H1 (cell line): ENCODE data around the gene GARIN6. TPM values are rescaled to one million over a fixed set of nuclear protein-coding genes. Genes with fewer than 3 reads are reported as not detected.
A peak's percentile ranks its signal among the peaks of the same experiment; 100 is the strongest.

Experiments used
- CTCF ChIA-PET: fragments of 300-600 bp; sonication (Branson Sonifier 250); formaldehyde crosslinking; loops from one replicate; lab custom pipeline; 2021; ENCODE audit not compliant: partially characterized antibody; lab: Charles Lee
- POLR2A ChIA-PET: fragments of 300-600 bp; sonication (Branson Sonifier 250); formaldehyde crosslinking; loops from one replicate; lab custom pipeline; 2021; ENCODE audit warnings: inconsistent platforms; ENCODE audit not compliant: partially characterized antibody; lab: Charles Lee
- DNase-seq, 2 experiments: peaks; one replicate each; pipeline versions ENCODE4 v3.0.0 to v3.0.0-alpha.2; 2010 to 2022; ENCODE audit warnings: low spot score in 2 of 2, low read depth in 1 of 2, mixed read lengths in 1 of 2
- FAIRE-seq: peaks from 2 replicates; lab custom pipeline; 2011; peaks lifted over from hg19 to GRCh38; lab: Jason Lieb, UNC
- H2AFZ ChIP-seq: 2 replicates; pipeline ENCODE4 v1.8.1; 2012; ENCODE audit warnings: low read length, inconsistent platforms
- H2AK5ac ChIP-seq: 2 replicates; pipeline ENCODE4 v1.6.1; 2013; ENCODE audit warnings: low read depth, low read length
- H2BK120ac ChIP-seq: replicated peaks from 2 replicates; pipeline ENCODE3; 2013; ENCODE audit warnings: low read depth, low read length, inconsistent platforms
- H2BK12ac ChIP-seq: 2 replicates; pipeline ENCODE4 v1.6.1; 2013; ENCODE audit warnings: low read depth, low read length
- H2BK15ac ChIP-seq: 2 replicates; pipeline ENCODE4 v1.6.1; 2013; ENCODE audit warnings: low read length
- H2BK20ac ChIP-seq: 2 replicates; pipeline ENCODE4 v1.6.1; 2013; ENCODE audit warnings: low read length
- H2BK5ac ChIP-seq: 2 replicates; pipeline ENCODE4 v1.6.1; 2013; ENCODE audit warnings: low read depth, low read length
- H3K14ac ChIP-seq: 2 replicates; pipeline ENCODE4 v1.6.1; 2013; ENCODE audit warnings: inconsistent platforms; ENCODE audit not compliant: insufficient read length
- H3K18ac ChIP-seq: 2 replicates; pipeline ENCODE4 v1.6.1; 2013; ENCODE audit warnings: low read length; ENCODE audit errors: extremely low read depth
- H3K23ac ChIP-seq: 2 replicates; pipeline ENCODE4 v1.6.1; 2013; ENCODE audit warnings: inconsistent platforms; ENCODE audit not compliant: insufficient read length
- H3K23me2 ChIP-seq: 2 replicates; pipeline ENCODE4 v1.6.1; 2013; ENCODE audit warnings: low read depth, low read length
- H3K27ac ChIP-seq: 2 replicates; pipeline ENCODE4 v1.6.1; 2011; ENCODE audit warnings: low read depth, low read length, inconsistent platforms
- H3K27me3 ChIP-seq, 4 experiments: replicated peaks in 1 of 4; 1 replicate in 1 of 4; 2 replicates in 3 of 4; pipeline versions ENCODE4 v1.6.1 to v1.8.1; 2011 to 2013; ENCODE audit warnings: low read length in 3 of 4, mild to moderate bottlenecking in 3 of 4, inconsistent platforms in 2 of 4, mixed read lengths in 2 of 4, moderate library complexity in 1 of 4; ENCODE audit not compliant: control insufficient read depth in 3 of 4, insufficient read depth in 3 of 4; ENCODE audit errors: extremely low read depth in 1 of 4
- H3K36me3 ChIP-seq, 4 experiments: 2 replicates each; pipeline versions ENCODE4 v1.6.1 to v1.8.1; 2011 to 2013; ENCODE audit warnings: mild to moderate bottlenecking in 4 of 4, low read length in 3 of 4, moderate library complexity in 2 of 4, control low read depth in 1 of 4, inconsistent platforms in 1 of 4; ENCODE audit not compliant: insufficient read depth in 4 of 4, control insufficient read depth in 2 of 4
- H3K4ac ChIP-seq: replicated peaks from 2 replicates; pipeline ENCODE3; 2013; ENCODE audit warnings: low read length, low read depth, mixed read lengths, inconsistent platforms; ENCODE audit not compliant: insufficient read length
- H3K4me1 ChIP-seq, 4 experiments: replicated peaks in 1 of 4; 1 replicate in 1 of 4; 2 replicates in 3 of 4; pipeline versions ENCODE4 v1.6.1 to v1.8.1; 2011 to 2013; ENCODE audit warnings: low read length in 3 of 4, inconsistent platforms in 2 of 4, mixed read lengths in 1 of 4; ENCODE audit not compliant: insufficient read depth in 4 of 4, control insufficient read depth in 3 of 4
- H3K4me2 ChIP-seq, 2 experiments: 2 replicates each; pipeline versions ENCODE4 v1.6.1 to v1.8.1; 2011 to 2013; ENCODE audit warnings: low read depth in 2 of 2, low read length in 2 of 2, control low read depth in 1 of 2, inconsistent platforms in 1 of 2, mild to moderate bottlenecking in 1 of 2; ENCODE audit not compliant: insufficient read depth in 1 of 2
- H3K4me3 ChIP-seq, 4 experiments: fragments of 200-600, 300-600 bp in 1 of 4; sonication (generic), shearing (Covaris generic), sonication (Bioruptor Twin) in 1 of 4; 2 replicates each; pipeline versions ENCODE4 v1.5.1 to v1.8.1; 2011 to 2016; ENCODE audit warnings: low read length in 4 of 4, low read depth in 3 of 4, control low read depth in 2 of 4, inconsistent platforms in 2 of 4, mild to moderate bottlenecking in 2 of 4, mixed read lengths in 1 of 4, moderate library complexity in 1 of 4; ENCODE audit not compliant: insufficient read depth in 2 of 4; ENCODE audit errors: extremely low read depth in 1 of 4
- H3K56ac ChIP-seq: replicated peaks from 2 replicates; pipeline ENCODE3; 2013; ENCODE audit warnings: low read depth, mild to moderate bottlenecking, mixed read lengths, low read length, inconsistent platforms; ENCODE audit not compliant: insufficient read length
- H3K79me1 ChIP-seq: 2 replicates; pipeline ENCODE4 v1.6.1; 2013; ENCODE audit warnings: low read depth, low read length, control low read depth
- H3K79me2 ChIP-seq, 2 experiments: 2 replicates each; pipeline versions ENCODE4 v1.6.1 to v1.8.1; 2012 to 2013; ENCODE audit warnings: low read length in 2 of 2, mild to moderate bottlenecking in 2 of 2, inconsistent platforms in 1 of 2; ENCODE audit not compliant: insufficient read depth in 2 of 2, control insufficient read depth in 1 of 2
- H3K9ac ChIP-seq, 4 experiments: replicated peaks in 1 of 4; 1 replicate in 1 of 4; 2 replicates in 3 of 4; pipeline versions ENCODE4 v1.6.1 to v1.8.1; 2011 to 2013; ENCODE audit warnings: low read depth in 3 of 4, low read length in 3 of 4, control low read depth in 2 of 4, mild to moderate bottlenecking in 2 of 4, moderate library complexity in 2 of 4, inconsistent platforms in 1 of 4; ENCODE audit errors: extremely low read depth in 1 of 4
- H3K9me3 ChIP-seq, 2 experiments: 2 replicates each; pipeline versions ENCODE4 v1.6.1 to v1.8.1; 2012 to 2013; ENCODE audit warnings: mild to moderate bottlenecking in 2 of 2, moderate library complexity in 2 of 2, control low read depth in 1 of 2, inconsistent platforms in 1 of 2, low read depth in 1 of 2, low read length in 1 of 2, mixed read lengths in 1 of 2; ENCODE audit not compliant: insufficient read depth in 2 of 2
- H4K20me1 ChIP-seq, 2 experiments: replicated peaks in 1 of 2; 2 replicates each; pipeline versions ENCODE3 to v1.8.1; 2011 to 2013; ENCODE audit warnings: inconsistent platforms in 2 of 2, low read length in 2 of 2, mild to moderate bottlenecking in 1 of 2; ENCODE audit not compliant: insufficient read depth in 2 of 2, control insufficient read depth in 1 of 2
- H4K5ac ChIP-seq: 2 replicates; pipeline ENCODE4 v1.6.1; 2013; ENCODE audit warnings: low read length, low read depth, mixed read lengths, inconsistent platforms; ENCODE audit not compliant: insufficient read length
- H4K8ac ChIP-seq: 2 replicates; pipeline ENCODE4 v1.8.0; 2013; ENCODE audit warnings: mild to moderate bottlenecking, moderate library complexity, low read length, inconsistent platforms; ENCODE audit not compliant: insufficient read depth; ENCODE audit errors: extremely low read depth
- H4K91ac ChIP-seq: replicated peaks from 2 replicates; pipeline ENCODE3; 2013; ENCODE audit warnings: low read length, mixed read lengths, inconsistent platforms; ENCODE audit not compliant: insufficient read length
- ATF3 ChIP-seq: IDR thresholded peaks from 2 replicates; pipeline ENCODE4 v1.6.1; 2011; ENCODE audit warnings: low read depth, mild to moderate bottlenecking, low read length; ENCODE audit not compliant: insufficient read depth
- FOSL1 ChIP-seq: IDR thresholded peaks from 2 replicates; pipeline ENCODE4 v1.6.1; 2011; ENCODE audit warnings: mild to moderate bottlenecking, low read depth, low read length, moderate library complexity; ENCODE audit not compliant: insufficient read depth
- HDAC2 ChIP-seq, 2 experiments: fragments of 300-600 bp in 1 of 2; sonication (generic) in 1 of 2; IDR thresholded peaks; 2 replicates each; pipeline ENCODE4 v1.6.1; 2011 to 2012; ENCODE audit warnings: low read depth in 2 of 2, low read length in 2 of 2, mild to moderate bottlenecking in 2 of 2, moderate library complexity in 2 of 2, borderline replicate concordance in 1 of 2, inconsistent platforms in 1 of 2
- KDM5A ChIP-seq: fragments of 200-600 bp; IDR thresholded peaks from 2 replicates; pipeline ENCODE4 v1.7.1; 2012; ENCODE audit warnings: mild to moderate bottlenecking, low read length, inconsistent platforms, mixed read lengths
- RAD21 ChIP-seq, 2 experiments: IDR thresholded peaks in 1 of 2; conservative IDR thresholded peaks in 1 of 2; 2 replicates each; pipeline ENCODE4 v1.6.1; 2011; ENCODE audit warnings: low read depth in 2 of 2, low read length in 2 of 2, improper control_type of control experiment in 1 of 2, inconsistent platforms in 1 of 2, mild to moderate bottlenecking in 1 of 2, moderate library complexity in 1 of 2
- RBBP5 ChIP-seq: IDR thresholded peaks from 2 replicates; pipeline ENCODE4 v1.7.1; 2012; ENCODE audit warnings: low read depth, mild to moderate bottlenecking, inconsistent platforms, low read length, moderate library complexity, borderline replicate concordance
- RNF2 ChIP-seq: fragments of 200-900, 300-1000 bp; sonication (generic); IDR thresholded peaks from 2 replicates; pipeline ENCODE4 v1.7.1; 2016; ENCODE audit warnings: borderline replicate concordance, low read depth, mild to moderate bottlenecking, antibody characterized with exemption, low read length; ENCODE audit not compliant: poor library complexity, severe bottlenecking; ENCODE audit errors: missing control alignments
- SAP30 ChIP-seq: fragments of 300-600 bp; sonication (generic); IDR thresholded peaks from 2 replicates; pipeline ENCODE4 v1.7.1; 2012; ENCODE audit warnings: low read length, moderate library complexity, mild to moderate bottlenecking, inconsistent platforms; ENCODE audit not compliant: insufficient read depth, insufficient replicate concordance
- SP2 ChIP-seq: IDR thresholded peaks from 2 replicates; pipeline ENCODE4 v1.6.1; 2012; ENCODE audit warnings: mild to moderate bottlenecking, low read length, inconsistent platforms
- TAF7 ChIP-seq: optimal IDR thresholded peaks from 2 replicates; pipeline ENCODE3; 2011; ENCODE audit warnings: low read depth, mild to moderate bottlenecking, inconsistent platforms, low read length, moderate library complexity, borderline replicate concordance
- WGBS, 2 experiments: shearing (Covaris generic) in 1 of 2; methylation state at CpG; one replicate each; pipeline versions ENCODE4 v1.1.6 to v1.1.7; 2013 to 2015; ENCODE audit warnings: low lambda C conversion rate in 2 of 2, mixed read lengths in 2 of 2, inconsistent platforms in 1 of 2, low coverage in 1 of 2, missing lambda C conversion rate in 1 of 2; ENCODE audit not compliant: insufficient replicate concordance in 2 of 2, insufficient coverage in 1 of 2, insufficient read length in 1 of 2; ENCODE audit errors: extremely low coverage in 1 of 2, missing lambda C conversion rate in 1 of 2; 5-methylcytosine and 5-hydroxymethylcytosine counted together
- polyA plus RNA-seq, 7 experiments: library from polyadenylated mRNA; depleted of rRNA in 3 of 7; stranded (reverse) in 5 of 7; unstranded in 2 of 7; fragments of >200 nt in 5 of 7; fragments of 200-250 nt in 2 of 7; gene quantifications; 1 replicate in 5 of 7; 2 replicates in 1 of 7; 4 replicates in 1 of 7; pipeline versions ENCODE4 v1.2.1 to v1.2.3, GENCODE V29; 2011 to 2013; ENCODE audit warnings: missing spikeins in 2 of 7, mixed read lengths in 2 of 7
- total RNA-seq: library from RNA; stranded (reverse); fragmentation: NEBNext Ultra II Directional; extraction: Animal tissue kit (Norgen Biotek cat#: 25700); gene quantifications from 2 replicates; pipeline ENCODE4 v1.2.1, GENCODE V29; 2021
- TF ChIP-seq, protein P1 (sequence below): IDR thresholded peaks from 2 replicates; pipeline ENCODE4 v1.6.1; 2012; ENCODE audit warnings: inconsistent platforms

GARIN6 gene
- total and polyA plus RNA-seq, 2 of the 8 experiments (the other 6 are each of a cell fraction or from before 2014, with no cell fraction given), result not detected

DNA sequence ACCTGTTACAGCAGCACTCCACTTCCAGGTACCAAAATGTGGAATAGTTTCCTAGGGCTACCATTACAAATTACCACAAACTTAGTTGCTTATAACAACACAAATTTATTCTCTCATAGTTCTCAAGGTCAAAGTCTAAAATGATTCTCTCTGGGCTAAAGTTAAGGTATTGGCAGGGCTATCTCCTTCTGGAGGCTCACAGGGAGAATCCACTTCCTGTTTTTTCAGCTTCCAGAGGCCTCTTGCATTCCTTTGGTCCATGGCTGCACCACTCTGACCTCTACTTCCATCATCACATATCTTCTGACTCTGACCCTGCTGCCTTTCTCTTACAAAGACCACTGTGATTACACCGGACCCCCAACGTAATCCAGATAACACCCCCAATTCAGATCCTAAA, 2.9 kb upstream of the GARIN6 start:
- no peak overlapping the region for H2AFZ ChIP-seq
- H3K79me1 ChIP-seq, result no peaks in the 10 kb centered on the region
- DNase-seq (no peak), FAIRE-seq (no peak)
- H3K4me1 ChIP-seq, result no peaks in the 10 kb centered on the region
- H3K27ac ChIP-seq, result no peak overlapping the region
- no peak overlapping the region for H2BK20ac ChIP-seq
- peak overlapping the region in 1 of 4 experiments; percentile 34; a peak in 1 of 7 replicates for H3K9ac ChIP-seq
- H3K9me3 ChIP-seq, result no peaks in the 10 kb centered on the region
- no peak overlapping the region for H2BK5ac ChIP-seq
- H3K4me3 ChIP-seq, result no peak overlapping the region
- H3K14ac ChIP-seq, result no peak overlapping the region
- no peak overlapping the region for H4K5ac ChIP-seq
- ChIA-PET CTCF (interaction anchor here (0.6 to 1.5 kb wide), 3 partner anchors 9 to 258 kb away, joined by 3 to 4 read pairs (median 3); no protein-coding TSS in a partner anchor), POLR2A (no interaction called here)
- H3K27me3 ChIP-seq, result no peaks in the 10 kb centered on the region
- no peaks in the 10 kb centered on the region for H3K23me2 ChIP-seq
- H3K18ac ChIP-seq, result no peak overlapping the region
- H3K79me2 ChIP-seq, result no peaks in the 10 kb centered on the region
- no peak overlapping the region for H3K4ac ChIP-seq
- no peak overlapping the region for H2BK12ac ChIP-seq
- H3K23ac ChIP-seq, result no peak overlapping the region
- H4K8ac ChIP-seq, result no peak overlapping the region
- no peak overlapping the region for H4K91ac ChIP-seq
- WGBS, 2 experiments, result 76% methylated on average over 2 of the region's 2 CpGs; no CpG with 5 or more reads in 1 of the 2 experiments
- no peak overlapping the region for H3K56ac ChIP-seq
- H3K4me2 ChIP-seq, result no peak overlapping the region
- no peaks in the 10 kb centered on the region for H4K20me1 ChIP-seq
- H2AK5ac ChIP-seq, result no peak overlapping the region
- no peak overlapping the region for H2BK15ac ChIP-seq
- no peak overlapping the region for H2BK120ac ChIP-seq
- H3K36me3 ChIP-seq, result no peaks in the 10 kb centered on the region
- TF ChIP-seq RAD21 (IDR thresholded peaks at IDR 0.05 in 1 of 2, conservative IDR thresholded peaks at IDR 0.05 in 1 of 2; ENCODE audit: low read depth in 2 of 2, low read length in 2 of 2) (no peak), RNF2 (no peak), SAP30 (no peak), KDM5A (no peak), ATF3 (no peak), RBBP5 (no peak), FOSL1 (no peak), SP2 (no peak), HDAC2 (IDR thresholded peaks at IDR 0.05; ENCODE audit: borderline replicate concordance in 1 of 2, low read depth in 2 of 2, low read length in 2 of 2) (no peak), TAF7 (no peak)
- TF ChIP-seq, protein P1, sequence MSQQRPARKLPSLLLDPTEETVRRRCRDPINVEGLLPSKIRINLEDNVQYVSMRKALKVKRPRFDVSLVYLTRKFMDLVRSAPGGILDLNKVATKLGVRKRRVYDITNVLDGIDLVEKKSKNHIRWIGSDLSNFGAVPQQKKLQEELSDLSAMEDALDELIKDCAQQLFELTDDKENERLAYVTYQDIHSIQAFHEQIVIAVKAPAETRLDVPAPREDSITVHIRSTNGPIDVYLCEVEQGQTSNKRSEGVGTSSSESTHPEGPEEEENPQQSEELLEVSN, result no peak
